Left lung (tissue), 14 donors: Measurements from ENCODE around the gene DDO. TPM values are rescaled to one million over a fixed set of nuclear protein-coding genes. Genes with fewer than 3 reads are reported as not detected.

Experiments used
- ATAC-seq: fragments of 200-7000 bp; cut with Tn5 transposase; one replicate; pipeline ENCODE4 v1.9.1; 2020; ENCODE audit warnings: moderate library complexity
- DNase-seq, 4 donors: peaks; one replicate each; pipeline ENCODE4 v3.0.0-alpha.2; 2013 to 2020
- H3K27ac ChIP-seq, 2 donors: fragments of 200-600 bp; sonication (generic) in 1 of 2; one replicate each; pipeline versions ENCODE4 v1.5.0 to v1.8.0; 2020 to 2021
- H3K27me3 ChIP-seq, 2 donors: fragments of 200-600 bp; sonication (generic) in 1 of 2; one replicate each; pipeline versions ENCODE4 v1.5.0 to v1.8.0; 2020 to 2021
- H3K36me3 ChIP-seq, 2 donors: fragments of 200-600 bp; sonication (generic) in 1 of 2; one replicate each; pipeline versions ENCODE4 v1.5.0 to v1.8.0; 2020 to 2021
- H3K4me1 ChIP-seq, 2 donors: fragments of 200-600 bp; one replicate each; pipeline ENCODE4 v1.8.0; 2021
- H3K4me3 ChIP-seq, 2 donors: fragments of 200-600 bp; sonication (generic) in 1 of 2; one replicate each; pipeline versions ENCODE4 v1.5.0 to v1.8.0; 2020 to 2021; ENCODE audit warnings: mild to moderate bottlenecking in 1 of 2
- H3K9me3 ChIP-seq, 2 donors: fragments of 200-600 bp; sonication (generic) in 1 of 2; one replicate each; pipeline versions ENCODE4 v1.5.0 to v1.8.0; 2020 to 2021
- intact Hi-C, 2 donors: fragments of 100-400 bp; cut with DNase I; formaldehyde crosslinking; loops; one replicate each; pipeline versions ENCODE4 v1.11.2 to v1.14.2; 2022
- long read RNA-seq, 12 donors: library from polyadenylated mRNA in 2 of 12; unstranded in 2 of 12; transcript quantifications; one replicate each; pipeline ENCODE4 v2.0.0 and lab custom pipeline, GENCODE V29; 2019 to 2026
- polyA plus RNA-seq, 6 donors: library from polyadenylated mRNA; unstranded; fragments of 120-200 nt; gene quantifications; one replicate each; pipeline ENCODE4 v1.2.1, GENCODE V29; 2013; ENCODE audit not compliant: insufficient read length in 6 of 6
- total RNA-seq, 2 donors: library from RNA; stranded (reverse); fragmentation: NEBNext Ultra II Directional; extraction: Animal tissue kit (Norgen Biotek cat#: 25700); gene quantifications; one replicate each; pipeline ENCODE4 v1.2.1, GENCODE V29; 2021
- TF ChIP-seq, protein P1 (sequence below), 2 donors: fragments of 200-600 bp; sonication (generic) in 1 of 2; IDR thresholded peaks; one replicate each; pipeline versions ENCODE4 v1.5.0 to v1.8.0; 2021; ENCODE audit warnings: antibody characterized with exemption in 2 of 2
- donor health status: DM: no; HTN: yes; CAD: no.
- donor health status: DM: no; HTN: no; CAD: no.

The DDO gene
- total RNA-seq (1 to 10 TPM; 2.3 to 2.4 TPM), polyA plus RNA-seq (1 to 10 TPM in 4 of 6 donors, under 1 TPM in 2; 0.61 to 2.0 (median 1.3) TPM)
- long read RNA-seq, donor 1: 0 reads
- long read RNA-seq, donor 2: 0 reads
- long read RNA-seq, donor 3: 0 reads
- long read RNA-seq, donor 4, partial matches to known transcripts: 1 of 6 reads
- long read RNA-seq, donor 4, other reads (novel, unspliced or antisense): 3 of 6 reads
- long read RNA-seq, donor 5, partial matches to known transcripts: 0 of 1 reads
- long read RNA-seq, donor 5, other reads (novel, unspliced or antisense): 0 of 1 reads
- long read RNA-seq, donor 6, partial matches to known transcripts: 0 of 1 reads
- long read RNA-seq, donor 6, other reads (novel, unspliced or antisense): 0 of 1 reads
- long read RNA-seq, donor 7: 0 reads
- long read RNA-seq, donor 8: 0 reads
- long read RNA-seq, donor 9: 0 reads
- long read RNA-seq, donor 10, partial matches to known transcripts: 0 of 3 reads
- long read RNA-seq, donor 10, other reads (novel, unspliced or antisense): 0 of 3 reads
- long read RNA-seq, donor 11: 0 reads
- long read RNA-seq, donor 12: 0 reads

DNA sequence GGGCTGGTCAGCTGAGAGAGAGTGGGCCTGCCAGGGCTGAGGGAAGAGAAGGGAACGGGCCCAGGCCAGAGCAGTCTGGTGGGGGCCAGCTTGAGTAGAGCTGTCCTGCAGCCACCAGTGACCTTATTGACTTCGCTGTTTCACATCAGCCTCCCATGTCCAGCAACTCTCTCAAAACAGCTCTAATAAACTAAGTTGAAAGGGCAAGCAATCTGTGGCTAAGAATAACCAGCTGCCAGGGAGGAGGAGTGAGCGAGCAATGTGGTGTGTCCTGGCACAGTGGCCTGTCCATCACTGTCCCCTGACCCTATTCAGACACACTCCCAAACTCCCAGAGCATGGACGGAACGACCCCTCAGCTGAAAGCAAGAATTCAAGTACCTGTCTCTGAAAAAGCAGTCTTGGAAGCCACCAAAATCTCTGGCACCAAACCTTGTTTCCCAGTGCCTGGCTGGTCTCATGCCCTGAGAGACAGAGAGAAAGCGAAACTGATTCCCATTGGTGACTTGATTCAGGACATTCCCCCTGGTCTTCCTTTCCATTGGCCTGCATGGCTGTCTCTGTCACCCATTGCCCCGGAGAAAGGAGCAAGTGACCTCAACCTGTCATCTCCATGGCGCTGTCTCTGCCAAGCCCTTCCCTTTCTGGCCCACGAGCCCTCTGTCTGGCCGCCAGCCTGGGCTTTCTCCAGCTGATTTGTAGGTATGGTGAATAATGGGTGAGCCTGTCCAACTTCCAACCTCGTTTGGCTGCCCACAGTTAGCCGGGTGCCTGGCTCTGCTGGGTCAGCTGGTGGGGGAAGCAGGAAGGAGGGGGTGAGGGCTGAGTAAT, at the start of gene DDO:
DDO (minus strand) TSS at position 490 of the 831 bp plus-strand sequence. CDS start 2,113 bp downstream, outside the sequence.
- no peaks in the 10 kb centered on the region for H3K27me3 ChIP-seq
- H3K9me3 ChIP-seq: no peaks in the 10 kb centered on the region
- TF ChIP-seq, protein P1, sequence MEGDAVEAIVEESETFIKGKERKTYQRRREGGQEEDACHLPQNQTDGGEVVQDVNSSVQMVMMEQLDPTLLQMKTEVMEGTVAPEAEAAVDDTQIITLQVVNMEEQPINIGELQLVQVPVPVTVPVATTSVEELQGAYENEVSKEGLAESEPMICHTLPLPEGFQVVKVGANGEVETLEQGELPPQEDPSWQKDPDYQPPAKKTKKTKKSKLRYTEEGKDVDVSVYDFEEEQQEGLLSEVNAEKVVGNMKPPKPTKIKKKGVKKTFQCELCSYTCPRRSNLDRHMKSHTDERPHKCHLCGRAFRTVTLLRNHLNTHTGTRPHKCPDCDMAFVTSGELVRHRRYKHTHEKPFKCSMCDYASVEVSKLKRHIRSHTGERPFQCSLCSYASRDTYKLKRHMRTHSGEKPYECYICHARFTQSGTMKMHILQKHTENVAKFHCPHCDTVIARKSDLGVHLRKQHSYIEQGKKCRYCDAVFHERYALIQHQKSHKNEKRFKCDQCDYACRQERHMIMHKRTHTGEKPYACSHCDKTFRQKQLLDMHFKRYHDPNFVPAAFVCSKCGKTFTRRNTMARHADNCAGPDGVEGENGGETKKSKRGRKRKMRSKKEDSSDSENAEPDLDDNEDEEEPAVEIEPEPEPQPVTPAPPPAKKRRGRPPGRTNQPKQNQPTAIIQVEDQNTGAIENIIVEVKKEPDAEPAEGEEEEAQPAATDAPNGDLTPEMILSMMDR (IDR thresholded peaks at IDR 0.05): no peak
- H3K36me3 ChIP-seq: no peaks in the 10 kb centered on the region
- peak; percentile 89 for ATAC-seq
- H3K4me3 ChIP-seq: peak within 1 kb of the TSS; percentile 12 to 34
- H3K4me1 ChIP-seq: peaks cover 0 to 4% of the 10 kb centered on the region in 2 donors
- H3K27ac ChIP-seq: peak within 1 kb of the TSS; percentile 51 to 64
- intact Hi-C loops: no loop called here
- DNase-seq: peak; percentile 33 to 78 (median 52)

DNA sequence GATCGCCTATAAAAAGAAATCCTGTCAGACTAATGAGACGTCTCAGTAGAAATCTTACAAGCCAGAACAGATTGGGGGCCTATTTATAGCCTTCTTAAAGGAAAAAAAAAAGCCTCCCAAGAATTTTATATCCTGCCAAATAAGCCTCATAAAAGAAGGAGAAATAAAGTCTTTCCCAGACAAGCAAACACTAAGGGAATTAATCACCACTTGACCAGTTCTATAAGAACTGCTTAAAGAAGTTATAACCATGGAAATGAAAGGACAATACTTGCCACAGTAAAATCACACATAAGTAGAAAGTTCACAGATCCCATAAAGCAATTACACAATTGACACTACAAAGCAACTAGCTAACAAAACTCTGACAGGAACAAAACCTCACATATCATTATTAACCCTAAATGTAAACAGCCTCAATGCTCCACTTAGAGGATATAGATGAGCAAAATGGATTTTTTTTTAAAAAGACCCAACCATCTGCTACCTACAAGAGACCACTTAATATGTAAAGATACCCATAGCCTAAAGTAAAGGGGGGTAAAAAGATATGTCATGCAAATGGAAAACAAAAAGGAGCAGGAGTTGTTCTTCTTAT, 47.6 kb upstream of the DDO start:
- TF ChIP-seq, protein P1 (IDR thresholded peaks at IDR 0.05): no peak
- no peaks in the 10 kb centered on the region for H3K4me1 ChIP-seq
- H3K4me3 ChIP-seq: no peak overlapping the region
- H3K36me3 ChIP-seq: no peaks in the 10 kb centered on the region
- no peak overlapping the region for H3K27ac ChIP-seq
- no peaks in the 10 kb centered on the region for H3K27me3 ChIP-seq
- intact Hi-C loops: no loop called here
- peaks cover 0 to 32% of the 10 kb centered on the region in 2 donors for H3K9me3 ChIP-seq
- DNase-seq (no peak), ATAC-seq (no peak)

DNA sequence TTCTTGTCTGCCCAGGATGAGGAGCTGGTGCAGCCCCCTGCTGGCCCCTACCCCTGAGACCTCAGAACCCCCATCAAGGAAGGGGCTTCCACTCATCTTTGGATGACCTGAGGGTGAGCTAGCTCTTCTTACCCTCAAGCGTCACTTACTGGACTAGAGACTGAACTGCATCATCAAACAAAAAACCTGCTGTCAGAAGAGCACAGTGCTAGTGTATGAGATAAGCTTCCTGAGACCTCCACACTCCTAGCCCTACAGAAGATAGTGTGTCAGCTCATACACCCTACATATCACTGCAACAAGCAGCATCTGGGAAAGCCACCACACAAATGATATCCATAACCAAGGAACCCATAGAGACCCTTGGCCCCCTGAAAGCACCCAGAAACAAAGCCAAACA, 46.0 kb upstream of the DDO start:
- ATAC-seq (no peak), DNase-seq (no peak)
- H3K27me3 ChIP-seq: no peaks in the 10 kb centered on the region
- no peaks in the 10 kb centered on the region for H3K4me1 ChIP-seq
- intact Hi-C loops: no loop called here
- H3K4me3 ChIP-seq: no peak overlapping the region
- no peak overlapping the region for H3K27ac ChIP-seq
- peaks cover 0 to 32% of the 10 kb centered on the region in 2 donors for H3K9me3 ChIP-seq
- H3K36me3 ChIP-seq: no peaks in the 10 kb centered on the region
- TF ChIP-seq, protein P1 (IDR thresholded peaks at IDR 0.05): no peak

DNA sequence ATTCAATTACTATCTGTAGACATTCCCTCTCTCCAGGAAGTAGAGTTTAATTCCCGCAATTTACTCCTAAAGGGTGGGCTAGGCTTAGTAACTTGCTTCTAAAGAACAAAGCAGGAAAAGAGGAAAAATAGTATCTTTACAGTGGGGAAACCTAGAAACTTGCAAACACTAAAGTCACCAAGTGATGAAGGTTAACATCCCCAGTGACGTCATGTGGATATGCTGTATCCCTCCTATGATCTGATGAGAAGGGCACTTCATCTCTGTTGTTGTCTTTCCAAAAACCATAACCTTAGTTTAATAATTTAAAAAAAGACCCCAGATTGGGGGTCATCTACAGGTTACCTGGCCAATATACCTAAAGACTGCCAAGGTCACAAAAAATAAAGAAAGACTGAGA, 43.8 kb upstream of the DDO start:
- intact Hi-C loops: no loop called here
- DNase-seq: no peak
- no peak overlapping the region for H3K4me3 ChIP-seq
- no peaks in the 10 kb centered on the region for H3K27me3 ChIP-seq
- H3K4me1 ChIP-seq: no peaks in the 10 kb centered on the region
- ATAC-seq: no peak
- TF ChIP-seq, protein P1 (IDR thresholded peaks at IDR 0.05): no peak
- H3K36me3 ChIP-seq: no peaks in the 10 kb centered on the region
- H3K27ac ChIP-seq: no peak overlapping the region
- H3K9me3 ChIP-seq: peaks cover 0 to 29% of the 10 kb centered on the region in 2 donors
